SU-DHL-6 (cell line): Measurements from ENCODE around the gene CLDN14.

ENCODE experiments used
- H2AFZ ChIP-seq: fragments of 200-600 bp; sonication (generic); 2 replicates; pipeline ENCODE4 v1.6.1; 2014; ENCODE audit warnings: low read depth, mild to moderate bottlenecking, moderate library complexity, mixed read lengths, antibody characterized with exemption, low read length; ENCODE audit not compliant: severe bottlenecking
- H3F3A ChIP-seq: fragments of 200-600 bp; shearing (Covaris generic); 2 replicates; pipeline ENCODE4 v1.6.0; 2016; ENCODE audit warnings: antibody characterized with exemption, mild to moderate bottlenecking; ENCODE audit not compliant: insufficient read depth
- H3K27ac ChIP-seq: fragments of 200-600 bp; sonication (generic); 2 replicates; pipeline ENCODE4 v1.5.1; 2016; ENCODE audit warnings: low read depth, mild to moderate bottlenecking, low read length, moderate library complexity, mixed read lengths
- H3K27me3 ChIP-seq: fragments of 200-600 bp; sonication (generic), shearing (Covaris generic); 2 replicates; pipeline ENCODE4 v1.6.0; 2014; ENCODE audit warnings: mild to moderate bottlenecking, low read length
- H3K36me3 ChIP-seq: fragments of 200-600 bp; sonication (generic); 2 replicates; pipeline ENCODE4 v1.6.1; 2014; ENCODE audit warnings: mild to moderate bottlenecking, low read length, mixed read lengths
- H3K4me2 ChIP-seq: fragments of 300-600, 200-600 bp; shearing (Covaris generic), sonication (generic); 2 replicates; pipeline ENCODE4 v1.6.0; 2014; ENCODE audit warnings: low read length, low read depth, mild to moderate bottlenecking; ENCODE audit not compliant: poor library complexity, severe bottlenecking
- H3K4me3 ChIP-seq: fragments of 200-600 bp; sonication (generic); 2 replicates; pipeline ENCODE4 v1.5.1; 2014; ENCODE audit warnings: antibody characterized with exemption, low read length, mild to moderate bottlenecking, mixed read lengths; ENCODE audit not compliant: insufficient read depth, poor library complexity, severe bottlenecking
- H3K79me2 ChIP-seq: fragments of 200-600 bp; sonication (generic); 2 replicates; pipeline ENCODE4 v1.6.1; 2014; ENCODE audit warnings: mild to moderate bottlenecking, low read length, moderate library complexity; ENCODE audit not compliant: insufficient read depth
- H3K9ac ChIP-seq: fragments of 200-600 bp; sonication (generic); 2 replicates; pipeline ENCODE4 v1.7.0; 2014; ENCODE audit warnings: mild to moderate bottlenecking, low read length
- H3K9me2 ChIP-seq: fragments of 200-600 bp; sonication (generic); replicated peaks from 2 replicates; pipeline ENCODE4 v1.6.1; 2014; ENCODE audit warnings: low read length; ENCODE audit not compliant: insufficient read depth
- H3K9me3 ChIP-seq: fragments of 200-600 bp; sonication (generic); 2 replicates; pipeline ENCODE4 v1.6.1; 2014; ENCODE audit warnings: low read length, mixed read lengths; ENCODE audit not compliant: insufficient read depth
- H4K20me1 ChIP-seq: fragments of 200-600 bp; sonication (generic); 2 replicates; pipeline ENCODE4 v1.6.1; 2014; ENCODE audit warnings: low read depth, mild to moderate bottlenecking, antibody characterized with exemption, low read length, moderate library complexity, mixed read lengths
- EZH2phosphoT487 ChIP-seq: fragments of 200-600 bp; sonication (generic), shearing (Covaris generic); conservative IDR thresholded peaks from 2 replicates; pipeline ENCODE4 v1.6.1; 2018; ENCODE audit warnings: mild to moderate bottlenecking, antibody characterized with exemption, low read length, moderate library complexity, mixed read lengths
- TF ChIP-seq, protein P1 (sequence below): fragments of 200-600 bp; sonication (generic); IDR thresholded peaks from one replicate; pipeline ENCODE4 v1.5.1; 2017; ENCODE audit warnings: antibody characterized with exemption, mild to moderate bottlenecking, low read length, moderate library complexity; ENCODE audit not compliant: insufficient read depth, poor library complexity, severe bottlenecking

CLDN14 gene

DNA sequence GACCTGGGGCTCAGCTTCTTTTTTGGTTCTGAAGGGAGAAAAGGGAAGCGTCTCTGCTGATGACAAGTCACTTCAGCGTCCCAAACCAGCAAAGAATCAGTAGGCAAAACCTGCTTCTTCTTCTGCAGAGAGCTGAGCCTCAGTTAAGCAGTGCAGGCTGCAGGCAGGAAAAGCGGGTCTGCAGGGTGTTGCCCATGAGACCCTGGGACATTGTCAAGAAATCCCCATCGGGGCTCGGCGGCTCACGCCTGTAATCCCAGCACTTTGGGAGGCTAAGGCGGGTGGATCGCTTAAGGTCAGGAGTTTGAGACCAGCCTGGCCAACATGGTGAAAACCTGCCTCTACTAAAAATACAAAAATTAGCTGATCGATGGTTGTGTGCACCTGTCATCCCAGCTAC is 16.7 kb downstream of the CLDN14 start:
- Histone ChIP-seq H3K9me2 (no peaks in the 10 kb centered on the region), H3K27me3 (no peaks in the 10 kb centered on the region), H3K9ac (no peak overlapping the region), H3F3A (no peaks in the 10 kb centered on the region), H3K4me2 (no peak overlapping the region), H3K27ac (no peak overlapping the region), H2AFZ (no peak overlapping the region), H3K9me3 (no peaks in the 10 kb centered on the region), H3K79me2 (no peaks in the 10 kb centered on the region), H4K20me1 (no peaks in the 10 kb centered on the region), H3K36me3 (no peaks in the 10 kb centered on the region), H3K4me3 (no peak overlapping the region)
- TF ChIP-seq EZH2phosphoT487 = no peak
- TF ChIP-seq, protein P1, sequence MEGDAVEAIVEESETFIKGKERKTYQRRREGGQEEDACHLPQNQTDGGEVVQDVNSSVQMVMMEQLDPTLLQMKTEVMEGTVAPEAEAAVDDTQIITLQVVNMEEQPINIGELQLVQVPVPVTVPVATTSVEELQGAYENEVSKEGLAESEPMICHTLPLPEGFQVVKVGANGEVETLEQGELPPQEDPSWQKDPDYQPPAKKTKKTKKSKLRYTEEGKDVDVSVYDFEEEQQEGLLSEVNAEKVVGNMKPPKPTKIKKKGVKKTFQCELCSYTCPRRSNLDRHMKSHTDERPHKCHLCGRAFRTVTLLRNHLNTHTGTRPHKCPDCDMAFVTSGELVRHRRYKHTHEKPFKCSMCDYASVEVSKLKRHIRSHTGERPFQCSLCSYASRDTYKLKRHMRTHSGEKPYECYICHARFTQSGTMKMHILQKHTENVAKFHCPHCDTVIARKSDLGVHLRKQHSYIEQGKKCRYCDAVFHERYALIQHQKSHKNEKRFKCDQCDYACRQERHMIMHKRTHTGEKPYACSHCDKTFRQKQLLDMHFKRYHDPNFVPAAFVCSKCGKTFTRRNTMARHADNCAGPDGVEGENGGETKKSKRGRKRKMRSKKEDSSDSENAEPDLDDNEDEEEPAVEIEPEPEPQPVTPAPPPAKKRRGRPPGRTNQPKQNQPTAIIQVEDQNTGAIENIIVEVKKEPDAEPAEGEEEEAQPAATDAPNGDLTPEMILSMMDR = no peak

DNA sequence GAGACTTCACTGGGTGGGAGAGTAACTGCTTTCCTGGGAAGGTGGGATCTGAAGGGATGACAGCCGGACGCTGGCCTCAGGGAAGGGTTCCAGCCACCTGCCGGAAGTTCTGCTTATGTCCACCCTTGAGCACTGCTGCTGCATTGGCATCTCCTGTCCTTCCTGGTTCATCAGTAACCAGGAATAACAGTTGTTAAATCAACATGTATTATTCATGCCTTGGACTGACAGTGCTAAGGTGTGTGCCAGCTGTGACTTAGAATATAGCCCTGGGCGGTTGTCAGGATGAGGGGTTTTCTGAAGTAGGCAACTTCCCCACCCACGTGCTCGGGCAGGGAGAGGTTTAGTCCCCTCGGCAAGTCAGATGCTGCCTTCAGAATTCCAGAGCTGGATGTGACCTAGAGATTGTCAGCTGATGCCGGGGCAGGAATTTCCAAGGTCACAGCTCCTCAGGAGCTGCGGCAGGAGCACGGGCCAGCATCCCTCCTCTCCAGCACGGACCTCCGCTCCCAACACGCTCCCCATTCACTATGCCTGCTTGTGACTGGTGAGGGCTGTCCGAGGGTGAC is 17.9 kb downstream of the CLDN14 start:
- Histone ChIP-seq H3K27ac (no peak overlapping the region), H3K9me2 (no peaks in the 10 kb centered on the region), H3K4me2 (no peak overlapping the region), H2AFZ (no peak overlapping the region), H3K9ac (no peak overlapping the region), H3F3A (no peaks in the 10 kb centered on the region), H3K4me3 (no peak overlapping the region), H3K9me3 (no peaks in the 10 kb centered on the region), H3K79me2 (no peaks in the 10 kb centered on the region), H3K27me3 (no peaks in the 10 kb centered on the region), H4K20me1 (no peaks in the 10 kb centered on the region), H3K36me3 (no peaks in the 10 kb centered on the region)
- no peak for TF ChIP-seq EZH2phosphoT487
- TF ChIP-seq, protein P1 = no peak

DNA sequence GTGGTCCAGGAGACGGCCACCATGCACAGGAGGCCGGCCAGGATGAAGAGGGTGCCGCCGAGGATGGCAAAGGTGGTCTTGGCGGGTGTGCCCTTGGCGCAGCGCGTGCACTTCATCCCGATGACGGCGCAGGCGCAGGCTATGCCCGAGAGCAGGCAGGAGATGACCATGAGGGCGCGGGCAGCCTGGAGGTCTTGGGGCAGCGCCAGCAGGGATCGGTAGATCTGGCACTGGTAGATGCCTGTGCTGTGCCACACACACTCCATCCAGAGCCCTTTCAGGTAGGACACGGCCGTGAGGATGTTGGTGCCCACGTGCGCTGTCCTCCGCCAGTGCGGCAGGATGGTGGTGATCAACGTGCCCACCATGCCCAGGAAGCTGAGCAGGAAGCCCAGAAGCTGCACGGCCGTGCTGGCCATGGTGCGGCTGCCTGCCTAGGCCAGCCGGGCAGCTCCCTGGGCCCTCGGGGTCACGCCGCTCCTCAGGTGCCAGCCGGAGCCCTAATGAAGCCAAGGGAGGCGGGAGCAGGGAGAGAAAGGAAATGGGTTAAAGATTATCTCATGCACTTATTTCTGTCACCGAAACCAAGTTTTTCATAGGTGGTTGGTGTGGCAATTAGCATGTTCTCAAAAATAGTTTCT is 18.5 kb downstream of the CLDN14 start:
- no peaks in the 10 kb centered on the region for H3K9me2 ChIP-seq
- no peaks in the 10 kb centered on the region for H3K79me2 ChIP-seq
- H3K36me3 ChIP-seq = no peaks in the 10 kb centered on the region
- no peak overlapping the region for H3K9ac ChIP-seq
- H3K4me2 ChIP-seq = no peak overlapping the region
- no peaks in the 10 kb centered on the region for H3K27me3 ChIP-seq
- H3K4me3 ChIP-seq = no peak overlapping the region
- H2AFZ ChIP-seq = no peak overlapping the region
- no peak for TF ChIP-seq EZH2phosphoT487
- no peaks in the 10 kb centered on the region for H4K20me1 ChIP-seq
- no peaks in the 10 kb centered on the region for H3K9me3 ChIP-seq
- H3F3A ChIP-seq = no peaks in the 10 kb centered on the region
- H3K27ac ChIP-seq = no peak overlapping the region

DNA sequence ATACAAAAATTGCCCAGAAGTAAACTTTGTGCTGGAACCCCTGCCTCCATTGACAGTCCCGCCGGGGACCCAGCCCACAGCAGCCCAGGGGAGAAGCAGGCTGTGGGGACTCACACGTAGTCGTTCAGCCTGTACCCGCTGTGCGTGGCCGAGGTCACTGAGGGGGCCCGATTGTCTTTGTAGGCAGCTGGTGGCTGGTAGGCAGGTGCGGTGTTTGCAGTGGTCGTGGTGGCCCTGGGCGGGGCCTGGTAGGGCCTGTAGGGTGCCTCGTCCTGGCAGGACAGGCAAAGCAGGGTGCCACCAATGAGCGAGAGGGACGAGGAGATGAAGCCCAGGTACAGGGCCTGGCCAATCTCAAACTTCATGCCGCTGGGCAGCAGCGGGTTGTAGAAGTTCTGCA is 19.1 kb downstream of the CLDN14 start:
- no peaks in the 10 kb centered on the region for H3K79me2 ChIP-seq
- no peak overlapping the region for H3K4me3 ChIP-seq
- no peaks in the 10 kb centered on the region for H3K9me2 ChIP-seq
- no peaks in the 10 kb centered on the region for H3K36me3 ChIP-seq
- TF ChIP-seq, protein P1 = no peak
- TF ChIP-seq EZH2phosphoT487 = no peak
- no peaks in the 10 kb centered on the region for H3F3A ChIP-seq
- H3K27ac ChIP-seq = no peak overlapping the region
- H2AFZ ChIP-seq = no peak overlapping the region
- no peaks in the 10 kb centered on the region for H3K9me3 ChIP-seq
- no peaks in the 10 kb centered on the region for H3K27me3 ChIP-seq
- no peaks in the 10 kb centered on the region for H4K20me1 ChIP-seq
- no peak overlapping the region for H3K4me2 ChIP-seq
- H3K9ac ChIP-seq = no peak overlapping the region
